Stomach (tissue), 4 donors: ENCODE data around the gene XRCC5.

Experiments used
- EP300 ChIP-seq: sonication (generic); formaldehyde crosslinking; IDR thresholded peaks from one replicate; pipeline ENCODE4 v1.6.1; 2017; ENCODE audit warnings: antibody characterized with exemption
- POLR2A ChIP-seq, 4 donors: fragments of 450-650 bp; IDR thresholded peaks; one replicate each; pipeline ENCODE4 v1.6.1; 2016; ENCODE audit warnings: antibody characterized with exemption in 4 of 4, control low read depth in 2 of 4, mild to moderate bottlenecking in 1 of 4, moderate library complexity in 1 of 4
- POLR2AphosphoS5 ChIP-seq, 3 donors: sonication (generic); formaldehyde crosslinking; IDR thresholded peaks; one replicate each; pipeline ENCODE4 v1.6.1; 2016; ENCODE audit warnings: antibody characterized with exemption in 3 of 3
- TF ChIP-seq, protein P1 (sequence below), 7 experiments: fragments of 450-650 bp in 4 of 7; fragments of 200-600 bp in 3 of 7; sonication (generic) in 3 of 7; IDR thresholded peaks; one replicate each; pipeline ENCODE4 v1.5.1; 2016 to 2019; ENCODE audit warnings: antibody characterized with exemption in 7 of 7, control low read depth in 2 of 7, mild to moderate bottlenecking in 1 of 7

DNA sequence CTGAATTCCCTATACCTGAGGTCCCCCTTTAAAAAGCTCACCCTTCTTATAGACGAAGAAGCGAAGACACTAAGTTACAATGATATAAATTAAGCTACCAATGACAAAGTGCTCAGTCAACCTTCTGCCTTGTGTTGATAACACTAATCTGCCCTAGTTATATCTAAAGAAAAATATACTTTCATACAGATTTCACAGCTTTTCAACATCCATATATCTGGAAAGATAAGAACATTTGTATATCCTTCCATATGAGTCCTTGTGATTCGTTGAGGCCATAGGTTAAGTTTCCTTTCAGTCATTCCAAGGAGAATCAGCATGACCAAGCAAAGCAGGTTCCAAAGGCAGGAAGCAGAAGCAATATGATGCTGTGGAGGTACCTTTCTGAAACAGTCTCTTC lies 46.8 kb downstream of the XRCC5 start:
- TF ChIP-seq POLR2AphosphoS5 (IDR thresholded peaks at IDR 0.05) (no peak), EP300 (no peak), POLR2A (IDR thresholded peaks at IDR 0.05) (no peak)
- TF ChIP-seq, protein P1, sequence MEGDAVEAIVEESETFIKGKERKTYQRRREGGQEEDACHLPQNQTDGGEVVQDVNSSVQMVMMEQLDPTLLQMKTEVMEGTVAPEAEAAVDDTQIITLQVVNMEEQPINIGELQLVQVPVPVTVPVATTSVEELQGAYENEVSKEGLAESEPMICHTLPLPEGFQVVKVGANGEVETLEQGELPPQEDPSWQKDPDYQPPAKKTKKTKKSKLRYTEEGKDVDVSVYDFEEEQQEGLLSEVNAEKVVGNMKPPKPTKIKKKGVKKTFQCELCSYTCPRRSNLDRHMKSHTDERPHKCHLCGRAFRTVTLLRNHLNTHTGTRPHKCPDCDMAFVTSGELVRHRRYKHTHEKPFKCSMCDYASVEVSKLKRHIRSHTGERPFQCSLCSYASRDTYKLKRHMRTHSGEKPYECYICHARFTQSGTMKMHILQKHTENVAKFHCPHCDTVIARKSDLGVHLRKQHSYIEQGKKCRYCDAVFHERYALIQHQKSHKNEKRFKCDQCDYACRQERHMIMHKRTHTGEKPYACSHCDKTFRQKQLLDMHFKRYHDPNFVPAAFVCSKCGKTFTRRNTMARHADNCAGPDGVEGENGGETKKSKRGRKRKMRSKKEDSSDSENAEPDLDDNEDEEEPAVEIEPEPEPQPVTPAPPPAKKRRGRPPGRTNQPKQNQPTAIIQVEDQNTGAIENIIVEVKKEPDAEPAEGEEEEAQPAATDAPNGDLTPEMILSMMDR (IDR thresholded peaks at IDR 0.05), result no peak
